Gastroesophageal sphincter (tissue), 4 donors: ENCODE results near the gene SGO2. TPM values are rescaled to one million over a fixed set of nuclear protein-coding genes. Genes with fewer than 3 reads are reported as not detected.
A peak's percentile ranks its signal among the peaks of the same experiment; 100 is the strongest.

Experiments
- ATAC-seq: fragments of 150-250 bp; one replicate; pipeline ENCODE4 v1.9.1; 2016; ENCODE audit warnings: mild to moderate bottlenecking, moderate library complexity
- H3K27ac ChIP-seq, 4 donors: fragments of 200-600 bp; sonication (generic) in 3 of 4; 1 replicate in 3 of 4; 2 replicates in 1 of 4; pipeline ENCODE4 v1.5.1; 2016 to 2019
- H3K27me3 ChIP-seq: fragments of 200-600 bp; sonication (generic); one replicate; pipeline ENCODE4 v1.5.1; 2019
- H3K36me3 ChIP-seq, 2 donors: fragments of 200-600 bp; sonication (generic); one replicate each; pipeline ENCODE4 v1.5.1; 2019; ENCODE audit warnings: control low read depth in 1 of 2
- H3K4me1 ChIP-seq, 3 donors: fragments of 200-600 bp; sonication (generic); 1 replicate in 2 of 3; 2 replicates in 1 of 3; pipeline ENCODE4 v1.5.1; 2016 to 2019; ENCODE audit warnings: control low read depth in 2 of 3
- H3K4me3 ChIP-seq, 2 donors: fragments of 200-600 bp; sonication (generic); one replicate each; pipeline ENCODE4 v1.5.1; 2019; ENCODE audit warnings: mild to moderate bottlenecking in 1 of 2, moderate library complexity in 1 of 2
- H3K9me3 ChIP-seq, 3 donors: fragments of 200-600 bp; sonication (generic); one replicate each; pipeline ENCODE4 v1.5.1; 2017 to 2019; ENCODE audit warnings: control low read depth in 2 of 3
- EP300 ChIP-seq: sonication (generic); formaldehyde crosslinking; IDR thresholded peaks from one replicate; pipeline ENCODE4 v1.6.1; 2017; ENCODE audit warnings: antibody characterized with exemption, mild to moderate bottlenecking
- POLR2A ChIP-seq, 2 donors: fragments of 450-650 bp; IDR thresholded peaks; one replicate each; pipeline ENCODE4 v1.6.1; 2017; ENCODE audit warnings: antibody characterized with exemption in 2 of 2, mild to moderate bottlenecking in 2 of 2, moderate library complexity in 1 of 2
- POLR2AphosphoS5 ChIP-seq: sonication (generic); formaldehyde crosslinking; IDR thresholded peaks from one replicate; pipeline ENCODE4 v1.6.1; 2017; ENCODE audit warnings: antibody characterized with exemption
- whole genome bisulfite sequencing, 2 donors: methylation state at CpG; one replicate each; pipeline ENCODE4 v1.1.5; 2018; ENCODE audit warnings: low coverage in 1 of 2; 5-methylcytosine and 5-hydroxymethylcytosine counted together
- total RNA-seq, 4 donors: library from RNA; depleted of rRNA; stranded (reverse); fragments of >200 nt; gene quantifications; one replicate each; pipeline ENCODE4 v1.1.0, GENCODE V29; 2016
- TF ChIP-seq, protein P1 (sequence below), 4 experiments: fragments of 200-600 bp in 2 of 4; fragments of 450-650 bp in 2 of 4; sonication (generic) in 1 of 4; IDR thresholded peaks; one replicate each; pipeline ENCODE4 v1.5.1; 2017 to 2019; ENCODE audit warnings: antibody characterized with exemption in 4 of 4, mild to moderate bottlenecking in 2 of 4, moderate library complexity in 2 of 4

Gene SGO2, protein sequence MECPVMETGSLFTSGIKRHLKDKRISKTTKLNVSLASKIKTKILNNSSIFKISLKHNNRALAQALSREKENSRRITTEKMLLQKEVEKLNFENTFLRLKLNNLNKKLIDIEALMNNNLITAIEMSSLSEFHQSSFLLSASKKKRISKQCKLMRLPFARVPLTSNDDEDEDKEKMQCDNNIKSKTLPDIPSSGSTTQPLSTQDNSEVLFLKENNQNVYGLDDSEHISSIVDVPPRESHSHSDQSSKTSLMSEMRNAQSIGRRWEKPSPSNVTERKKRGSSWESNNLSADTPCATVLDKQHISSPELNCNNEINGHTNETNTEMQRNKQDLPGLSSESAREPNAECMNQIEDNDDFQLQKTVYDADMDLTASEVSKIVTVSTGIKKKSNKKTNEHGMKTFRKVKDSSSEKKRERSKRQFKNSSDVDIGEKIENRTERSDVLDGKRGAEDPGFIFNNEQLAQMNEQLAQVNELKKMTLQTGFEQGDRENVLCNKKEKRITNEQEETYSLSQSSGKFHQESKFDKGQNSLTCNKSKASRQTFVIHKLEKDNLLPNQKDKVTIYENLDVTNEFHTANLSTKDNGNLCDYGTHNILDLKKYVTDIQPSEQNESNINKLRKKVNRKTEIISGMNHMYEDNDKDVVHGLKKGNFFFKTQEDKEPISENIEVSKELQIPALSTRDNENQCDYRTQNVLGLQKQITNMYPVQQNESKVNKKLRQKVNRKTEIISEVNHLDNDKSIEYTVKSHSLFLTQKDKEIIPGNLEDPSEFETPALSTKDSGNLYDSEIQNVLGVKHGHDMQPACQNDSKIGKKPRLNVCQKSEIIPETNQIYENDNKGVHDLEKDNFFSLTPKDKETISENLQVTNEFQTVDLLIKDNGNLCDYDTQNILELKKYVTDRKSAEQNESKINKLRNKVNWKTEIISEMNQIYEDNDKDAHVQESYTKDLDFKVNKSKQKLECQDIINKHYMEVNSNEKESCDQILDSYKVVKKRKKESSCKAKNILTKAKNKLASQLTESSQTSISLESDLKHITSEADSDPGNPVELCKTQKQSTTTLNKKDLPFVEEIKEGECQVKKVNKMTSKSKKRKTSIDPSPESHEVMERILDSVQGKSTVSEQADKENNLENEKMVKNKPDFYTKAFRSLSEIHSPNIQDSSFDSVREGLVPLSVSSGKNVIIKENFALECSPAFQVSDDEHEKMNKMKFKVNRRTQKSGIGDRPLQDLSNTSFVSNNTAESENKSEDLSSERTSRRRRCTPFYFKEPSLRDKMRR
- 1 to 10 TPM in 3 of 4 donors, under 1 TPM in 1; 0.62 to 1.8 (median 1.4) TPM for total RNA-seq

DNA sequence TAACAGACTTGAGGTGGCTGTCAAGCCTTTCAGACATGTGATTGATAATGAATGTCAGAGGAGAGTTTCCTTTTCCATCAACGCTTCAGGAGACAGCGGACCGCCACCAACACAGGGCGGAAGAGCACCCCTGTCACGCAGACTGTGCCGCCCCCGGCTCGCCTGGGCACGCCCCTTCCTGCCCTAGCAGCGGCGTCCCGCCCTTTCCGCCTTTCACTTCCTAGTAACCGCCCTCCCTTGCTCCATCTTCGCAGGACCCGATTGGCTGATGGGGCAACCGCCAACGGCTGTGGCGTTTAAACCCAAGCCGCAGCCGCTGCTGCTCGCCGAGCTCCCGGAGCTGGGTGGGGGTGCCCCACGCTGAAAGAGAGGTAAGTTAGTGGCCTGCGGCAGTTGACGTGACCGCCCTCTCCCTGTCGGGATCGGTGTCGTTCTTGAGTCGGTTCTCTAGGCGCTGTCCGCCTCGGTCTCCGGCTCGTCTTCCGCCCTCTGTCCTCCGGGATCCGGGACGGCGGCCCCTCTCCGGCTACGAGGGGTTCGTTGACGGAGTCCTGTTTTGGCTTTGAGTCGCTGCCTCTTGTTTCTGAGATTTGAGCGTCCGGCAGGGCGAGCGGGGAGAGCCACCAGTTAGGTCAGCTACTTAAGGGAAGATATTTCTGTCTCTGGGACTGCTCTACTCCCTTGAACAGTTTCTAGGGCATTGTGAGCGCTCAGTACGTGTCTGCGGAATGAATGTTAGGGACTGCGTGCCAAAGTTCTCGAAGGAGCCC is at the start of gene SGO2:
Gene SGO2, plus strand, starts transcription at position 326 of the 770 bp plus-strand sequence. CDS start 6,769 bp downstream, outside the sequence.
- Histone ChIP-seq H3K4me1 (peaks cover 0 to 9% (median 5%) of the 10 kb centered on the region in 3 donors), H3K9me3 (no peaks in the 10 kb centered on the region), H3K36me3 (no peaks in the 10 kb centered on the region), H3K27me3 (peaks cover 10% of the 10 kb centered on the region), H3K27ac (peak within 1 kb of the TSS in 3 of 4 donors; percentile 59 to 76 (median 68)), H3K4me3 (peak within 1 kb of the TSS; percentile 41 to 64)
- WGBS, 2 donors, result 1% methylated on average over 16 of the region's 56 CpGs
- peak; percentile 100 for ATAC-seq
- TF ChIP-seq, protein P1, sequence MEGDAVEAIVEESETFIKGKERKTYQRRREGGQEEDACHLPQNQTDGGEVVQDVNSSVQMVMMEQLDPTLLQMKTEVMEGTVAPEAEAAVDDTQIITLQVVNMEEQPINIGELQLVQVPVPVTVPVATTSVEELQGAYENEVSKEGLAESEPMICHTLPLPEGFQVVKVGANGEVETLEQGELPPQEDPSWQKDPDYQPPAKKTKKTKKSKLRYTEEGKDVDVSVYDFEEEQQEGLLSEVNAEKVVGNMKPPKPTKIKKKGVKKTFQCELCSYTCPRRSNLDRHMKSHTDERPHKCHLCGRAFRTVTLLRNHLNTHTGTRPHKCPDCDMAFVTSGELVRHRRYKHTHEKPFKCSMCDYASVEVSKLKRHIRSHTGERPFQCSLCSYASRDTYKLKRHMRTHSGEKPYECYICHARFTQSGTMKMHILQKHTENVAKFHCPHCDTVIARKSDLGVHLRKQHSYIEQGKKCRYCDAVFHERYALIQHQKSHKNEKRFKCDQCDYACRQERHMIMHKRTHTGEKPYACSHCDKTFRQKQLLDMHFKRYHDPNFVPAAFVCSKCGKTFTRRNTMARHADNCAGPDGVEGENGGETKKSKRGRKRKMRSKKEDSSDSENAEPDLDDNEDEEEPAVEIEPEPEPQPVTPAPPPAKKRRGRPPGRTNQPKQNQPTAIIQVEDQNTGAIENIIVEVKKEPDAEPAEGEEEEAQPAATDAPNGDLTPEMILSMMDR (IDR thresholded peaks at IDR 0.05), result peak in 1 of 4 experiments; percentile 10
- TF ChIP-seq POLR2A (IDR thresholded peaks at IDR 0.05) (peak; percentile 49 to 71), EP300 (no peak), POLR2AphosphoS5 (peak; percentile 87)

DNA sequence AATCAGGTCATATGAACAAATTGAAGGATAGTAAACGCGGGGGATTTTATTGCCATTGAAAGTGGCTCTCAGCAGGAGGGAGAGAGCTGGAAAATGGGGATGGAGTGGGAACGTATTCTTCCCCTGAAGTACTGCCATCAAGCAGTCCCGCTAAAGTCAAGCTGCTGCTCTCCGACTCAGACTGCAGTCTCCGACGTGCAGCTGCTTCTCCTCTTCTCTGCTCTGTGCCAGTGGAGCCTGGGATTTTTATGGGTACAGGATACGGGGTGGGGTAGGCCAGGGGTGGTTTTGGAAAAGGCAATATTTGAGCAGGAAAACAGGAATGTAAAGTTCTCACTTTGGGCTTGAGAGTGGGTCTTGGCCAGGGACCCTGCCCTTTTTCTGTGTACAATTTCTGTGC is 49.2 kb upstream of the SGO2 start:
- Histone ChIP-seq H3K27me3 (no peaks in the 10 kb centered on the region), H3K4me3 (no peak overlapping the region), H3K36me3 (peaks cover 0 to 72% of the 10 kb centered on the region in 2 donors), H3K9me3 (no peaks in the 10 kb centered on the region), H3K4me1 (no peaks in the 10 kb centered on the region), H3K27ac (peak overlapping the region in 3 of 4 donors; percentile 16 to 66 (median 17))
- WGBS, 2 donors, result 50 to 62% methylated on average over 4 to 6 of the region's 8 CpGs
- TF ChIP-seq, protein P1 (IDR thresholded peaks at IDR 0.05), result no peak
- TF ChIP-seq POLR2A (IDR thresholded peaks at IDR 0.05) (no peak), EP300 (no peak), POLR2AphosphoS5 (no peak)
- ATAC-seq, result no peak

DNA sequence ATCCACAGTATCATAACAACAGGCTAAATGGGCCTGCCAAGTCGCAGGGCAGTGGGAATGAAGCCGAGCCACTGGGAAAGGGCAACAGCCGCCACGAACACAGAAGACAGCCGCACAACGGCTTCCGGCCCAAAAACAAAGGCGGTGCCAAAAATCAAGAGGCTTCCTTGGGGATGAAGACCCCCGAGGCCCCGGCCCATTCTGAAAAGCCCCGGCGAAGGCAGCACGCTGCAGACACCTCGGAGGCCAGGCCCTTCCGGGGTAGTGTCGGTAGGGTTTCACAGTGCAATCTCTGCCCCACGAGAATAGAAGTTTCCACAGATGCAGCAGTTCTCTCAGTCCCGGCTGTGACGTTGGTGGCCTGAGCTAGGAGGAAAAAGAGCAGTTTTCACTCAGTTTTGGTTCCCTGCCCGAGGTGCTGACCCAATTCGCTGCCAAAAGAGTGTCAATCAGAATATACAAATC is 48.3 kb upstream of the SGO2 start:
- peak overlapping the region in 3 of 4 donors; percentile 52 to 72 (median 66) for H3K27ac ChIP-seq
- ATAC-seq, result peak; percentile 70

More for the DNA sequence above, 48.3 kb upstream of the SGO2 start:
- Histone ChIP-seq H3K9me3 (no peaks in the 10 kb centered on the region), H3K36me3 (peaks cover 0 to 63% of the 10 kb centered on the region in 2 donors), H3K27me3 (no peaks in the 10 kb centered on the region), H3K4me1 (no peaks in the 10 kb centered on the region), H3K4me3 (peak overlapping the region in 1 of 2 donors; percentile 35)
- TF ChIP-seq EP300 (no peak), POLR2A (IDR thresholded peaks at IDR 0.05) (no peak), POLR2AphosphoS5 (no peak)
- TF ChIP-seq, protein P1 (IDR thresholded peaks at IDR 0.05), result no peak
- WGBS, 2 donors, result 43 to 64% methylated on average over 2 to 12 of the region's 21 CpGs
